ENCODE results near the gene HDC.

HDC gene

DNA sequence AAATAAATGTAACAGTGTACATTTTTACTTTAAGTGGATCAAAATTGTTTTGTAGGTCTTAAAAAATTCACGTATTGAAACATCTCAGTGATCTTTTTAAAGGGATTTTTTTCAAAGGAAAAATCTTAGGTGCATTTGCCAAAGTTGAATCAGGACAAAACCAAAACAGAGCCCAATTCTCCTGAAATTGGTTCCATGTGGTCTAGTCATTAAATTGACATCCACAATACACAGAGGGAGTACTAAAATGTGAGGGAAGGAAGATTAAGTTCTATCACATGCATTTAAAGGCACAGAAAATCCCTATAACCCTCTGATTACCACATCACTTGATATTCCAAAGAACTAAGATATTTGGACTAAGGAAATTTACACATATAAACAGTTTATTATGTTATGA, 39.3 kb upstream of the HDC start:
- H3K79me2 ChIP-seq (ENCODE audit: insufficient read depth, low read length) = no peaks in the 10 kb centered on the region; the same call in 1 of the 2 replicates
- H2AFZ ChIP-seq (ENCODE audit: low read depth, low read length) = no peak overlapping the region
- no peaks in the 10 kb centered on the region for H3K27me3 ChIP-seq (ENCODE audit: insufficient read depth, low read length, poor library complexity)
- peaks cover 45% of the 10 kb centered on the region for H3K36me3 ChIP-seq (ENCODE audit: insufficient read depth, low read length)
- H3K4me3 ChIP-seq (ENCODE audit: low read depth in 1 of 2, low read length in 2 of 2) = no peak overlapping the region
- H3K27ac ChIP-seq (ENCODE audit: low read length) = no peak overlapping the region
- TF ChIP-seq, protein P1, sequence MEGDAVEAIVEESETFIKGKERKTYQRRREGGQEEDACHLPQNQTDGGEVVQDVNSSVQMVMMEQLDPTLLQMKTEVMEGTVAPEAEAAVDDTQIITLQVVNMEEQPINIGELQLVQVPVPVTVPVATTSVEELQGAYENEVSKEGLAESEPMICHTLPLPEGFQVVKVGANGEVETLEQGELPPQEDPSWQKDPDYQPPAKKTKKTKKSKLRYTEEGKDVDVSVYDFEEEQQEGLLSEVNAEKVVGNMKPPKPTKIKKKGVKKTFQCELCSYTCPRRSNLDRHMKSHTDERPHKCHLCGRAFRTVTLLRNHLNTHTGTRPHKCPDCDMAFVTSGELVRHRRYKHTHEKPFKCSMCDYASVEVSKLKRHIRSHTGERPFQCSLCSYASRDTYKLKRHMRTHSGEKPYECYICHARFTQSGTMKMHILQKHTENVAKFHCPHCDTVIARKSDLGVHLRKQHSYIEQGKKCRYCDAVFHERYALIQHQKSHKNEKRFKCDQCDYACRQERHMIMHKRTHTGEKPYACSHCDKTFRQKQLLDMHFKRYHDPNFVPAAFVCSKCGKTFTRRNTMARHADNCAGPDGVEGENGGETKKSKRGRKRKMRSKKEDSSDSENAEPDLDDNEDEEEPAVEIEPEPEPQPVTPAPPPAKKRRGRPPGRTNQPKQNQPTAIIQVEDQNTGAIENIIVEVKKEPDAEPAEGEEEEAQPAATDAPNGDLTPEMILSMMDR (IDR thresholded peaks at IDR 0.05; ENCODE audit: borderline replicate concordance, extremely low read depth, low read length, poor library complexity, severe bottlenecking) = no peak
- no peak for TF ChIP-seq EZH2 (IDR thresholded peaks at IDR 0.05; ENCODE audit: borderline replicate concordance, low read depth, low read length, severe bottlenecking)
- no peaks in the 10 kb centered on the region for H4K20me1 ChIP-seq (ENCODE audit: insufficient read depth, low read length)
- peaks cover 4% of the 10 kb centered on the region for H3K9me3 ChIP-seq (ENCODE audit: insufficient read depth, low read length, severe bottlenecking)
- DNase-seq (no peak), ATAC-seq (ENCODE audit: insufficient read depth, low read depth) (no peak)
- no peak overlapping the region for H3K4me2 ChIP-seq (ENCODE audit: insufficient read depth, low read length)
- H3K9ac ChIP-seq (ENCODE audit: low read depth, low read length) = no peak overlapping the region
- no peaks in the 10 kb centered on the region for H3K4me1 ChIP-seq (ENCODE audit: insufficient read depth, low read length)

DNA sequence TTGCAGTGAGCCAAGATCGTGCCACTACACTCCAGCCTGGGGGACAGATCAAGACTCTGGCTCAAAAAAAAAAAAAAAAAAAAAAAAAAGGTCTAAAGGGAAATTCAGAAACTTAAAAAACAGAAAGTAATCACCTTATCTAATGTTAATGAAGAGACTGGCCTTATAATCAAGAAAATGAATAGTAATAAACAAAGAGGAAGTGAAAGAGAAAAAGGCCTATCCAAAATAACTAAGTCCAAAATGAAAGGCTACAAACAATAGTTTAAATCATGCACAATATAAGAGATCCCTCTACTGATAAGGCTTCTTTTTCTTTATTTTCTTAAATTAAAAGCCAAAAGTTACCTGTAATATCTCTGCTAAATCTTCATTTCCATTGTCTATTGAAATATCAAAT, 37.1 kb upstream of the HDC start:
- H3K27ac ChIP-seq (ENCODE audit: low read length) = no peak overlapping the region
- no peaks in the 10 kb centered on the region for H3K4me1 ChIP-seq (ENCODE audit: insufficient read depth, low read length)
- no peak overlapping the region for H3K4me2 ChIP-seq (ENCODE audit: insufficient read depth, low read length)
- no peaks in the 10 kb centered on the region for H3K79me2 ChIP-seq (ENCODE audit: insufficient read depth, low read length)
- peaks cover 50% of the 10 kb centered on the region for H3K36me3 ChIP-seq (ENCODE audit: insufficient read depth, low read length)
- H3K9ac ChIP-seq (ENCODE audit: low read depth, low read length) = no peak overlapping the region
- no peak overlapping the region for H3K4me3 ChIP-seq (ENCODE audit: low read depth in 1 of 2, low read length in 2 of 2)
- H2AFZ ChIP-seq (ENCODE audit: low read depth, low read length) = no peak overlapping the region
- H3K9me3 ChIP-seq (ENCODE audit: insufficient read depth, low read length, severe bottlenecking) = no peaks in the 10 kb centered on the region
- ATAC-seq (ENCODE audit: insufficient read depth, low read depth) (no peak), DNase-seq (no peak)
- no peaks in the 10 kb centered on the region for H4K20me1 ChIP-seq (ENCODE audit: insufficient read depth, low read length)
- TF ChIP-seq, protein P1 (IDR thresholded peaks at IDR 0.05; ENCODE audit: borderline replicate concordance, extremely low read depth, low read length, poor library complexity, severe bottlenecking) = no peak
- no peak for TF ChIP-seq EZH2 (IDR thresholded peaks at IDR 0.05; ENCODE audit: borderline replicate concordance, low read depth, low read length, severe bottlenecking)
- H3K27me3 ChIP-seq (ENCODE audit: insufficient read depth, low read length, poor library complexity) = no peaks in the 10 kb centered on the region

DNA sequence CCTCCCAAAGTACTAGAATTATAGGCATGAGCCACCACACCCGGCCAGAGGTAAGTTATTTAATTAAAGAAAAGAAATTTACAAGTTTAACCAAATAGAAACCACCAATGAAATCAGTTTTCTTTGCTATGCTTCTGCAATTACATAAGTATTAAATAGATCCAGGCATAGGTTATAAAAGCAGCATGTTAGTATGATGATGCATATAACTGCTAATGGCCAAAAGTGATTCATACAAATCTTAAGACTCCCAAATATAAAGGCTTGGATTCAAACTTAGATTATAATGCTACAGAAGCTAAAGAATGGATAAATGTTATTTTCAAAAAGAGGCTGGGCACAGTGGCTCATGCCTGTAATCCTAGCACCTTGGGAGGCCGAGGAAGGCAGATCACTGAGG, 32.8 kb upstream of the HDC start:
- ATAC-seq (ENCODE audit: insufficient read depth, low read depth) = no peak

More for the DNA sequence above, 32.8 kb upstream of the HDC start:
- Histone ChIP-seq H3K27me3 (ENCODE audit: insufficient read depth, low read length, poor library complexity) (no peaks in the 10 kb centered on the region), H3K27ac (ENCODE audit: low read length) (no peak overlapping the region), H4K20me1 (ENCODE audit: insufficient read depth, low read length) (no peaks in the 10 kb centered on the region), H3K9ac (ENCODE audit: low read depth, low read length) (no peak overlapping the region), H3K79me2 (ENCODE audit: insufficient read depth, low read length) (no peaks in the 10 kb centered on the region), H2AFZ (ENCODE audit: low read depth, low read length) (no peak overlapping the region), H3K4me3 (ENCODE audit: low read depth in 1 of 2, low read length in 2 of 2) (no peak overlapping the region), H3K4me1 (ENCODE audit: insufficient read depth, low read length) (no peaks in the 10 kb centered on the region), H3K9me3 (ENCODE audit: insufficient read depth, low read length, severe bottlenecking) (no peaks in the 10 kb centered on the region), H3K36me3 (ENCODE audit: insufficient read depth, low read length) (peaks cover 56% of the 10 kb centered on the region), H3K4me2 (ENCODE audit: insufficient read depth, low read length) (no peak overlapping the region)
- TF ChIP-seq, protein P1 (IDR thresholded peaks at IDR 0.05; ENCODE audit: borderline replicate concordance, extremely low read depth, low read length, poor library complexity, severe bottlenecking) = no peak
- no peak for TF ChIP-seq EZH2 (IDR thresholded peaks at IDR 0.05; ENCODE audit: borderline replicate concordance, low read depth, low read length, severe bottlenecking)
- DNase-seq = no peak
